Common myeloid progenitor, CD34-positive (primary cell): ENCODE results near the gene LMAN1.

Experiments
- CTCF ChIA-PET: fragments of 350-600 bp; sonication (Branson Sonifier 250); formaldehyde crosslinking; loops from one replicate; lab custom pipeline; 2021; ENCODE audit warnings: antibody characterized with exemption; lab: Charles Lee
- POLR2A ChIA-PET: fragments of 350-600 bp; sonication (Branson Sonifier 250); formaldehyde crosslinking; loops from one replicate; lab custom pipeline; 2021; ENCODE audit warnings: antibody characterized with exemption; lab: Charles Lee
- DNase-seq, 3 donors: peaks; one replicate each; pipeline versions ENCODE4 v3.0.0 to v3.0.0-alpha.2; 2013
- H3K27ac ChIP-seq, 2 experiments: 1 replicate in 1 of 2; 2 replicates in 1 of 2; pipeline ENCODE4 v1.7.0; 2013; ENCODE audit warnings: inconsistent platforms in 2 of 2, low read length in 2 of 2, mild to moderate bottlenecking in 2 of 2, low read depth in 1 of 2, moderate library complexity in 1 of 2; ENCODE audit not compliant: severe bottlenecking in 2 of 2, insufficient read depth in 1 of 2, poor library complexity in 1 of 2
- H3K27me3 ChIP-seq, 5 experiments: replicated peaks in 2 of 5; 1 replicate in 3 of 5; 2 replicates in 2 of 5; pipeline versions ENCODE4 v1.6.1 to v1.7.0; 2013; ENCODE audit warnings: low read length in 4 of 5, mild to moderate bottlenecking in 2 of 5, moderate library complexity in 2 of 5, inconsistent platforms in 1 of 5; ENCODE audit not compliant: insufficient read depth in 5 of 5, control insufficient read depth in 4 of 5
- H3K36me3 ChIP-seq, 4 experiments: 1 replicate in 2 of 4; 2 replicates in 2 of 4; pipeline versions ENCODE4 v1.6.1 to v1.7.0; 2013; ENCODE audit warnings: low read length in 3 of 4, control low read depth in 1 of 4, mild to moderate bottlenecking in 1 of 4; ENCODE audit not compliant: control insufficient read depth in 4 of 4, insufficient read depth in 4 of 4
- H3K4me1 ChIP-seq, 4 experiments: 1 replicate in 3 of 4; 2 replicates in 1 of 4; pipeline versions ENCODE4 v1.6.1 to v1.7.1; 2013; ENCODE audit warnings: low read length in 3 of 4, mild to moderate bottlenecking in 3 of 4, control low read depth in 1 of 4, inconsistent platforms in 1 of 4, moderate library complexity in 1 of 4; ENCODE audit not compliant: control insufficient read depth in 4 of 4, insufficient read depth in 4 of 4; ENCODE audit errors: control extremely low read depth in 1 of 4
- H3K4me3 ChIP-seq, 7 experiments: 1 replicate in 4 of 7; 2 replicates in 3 of 7; pipeline versions ENCODE4 v1.5.1 to v1.7.0; 2013; ENCODE audit warnings: mild to moderate bottlenecking in 7 of 7, low read length in 6 of 7, moderate library complexity in 6 of 7, inconsistent platforms in 2 of 7, low read depth in 2 of 7, control low read depth in 1 of 7; ENCODE audit not compliant: insufficient read depth in 4 of 7, control insufficient read depth in 1 of 7; ENCODE audit errors: extremely low read depth in 1 of 7
- H3K9me3 ChIP-seq, 5 experiments: 1 replicate in 4 of 5; 2 replicates in 1 of 5; pipeline versions ENCODE4 v1.6.1 to v1.7.1; 2013; ENCODE audit warnings: low read length in 4 of 5, mild to moderate bottlenecking in 2 of 5, inconsistent platforms in 1 of 5, low read depth in 1 of 5, moderate library complexity in 1 of 5; ENCODE audit not compliant: control insufficient read depth in 4 of 5, insufficient read depth in 2 of 5; ENCODE audit errors: control extremely low read depth in 1 of 5
- WGBS: methylation state at CpG from one replicate; pipeline ENCODE4 v1.1.5; 2013; ENCODE audit not compliant: insufficient coverage; 5-methylcytosine and 5-hydroxymethylcytosine counted together

LMAN1 gene

DNA sequence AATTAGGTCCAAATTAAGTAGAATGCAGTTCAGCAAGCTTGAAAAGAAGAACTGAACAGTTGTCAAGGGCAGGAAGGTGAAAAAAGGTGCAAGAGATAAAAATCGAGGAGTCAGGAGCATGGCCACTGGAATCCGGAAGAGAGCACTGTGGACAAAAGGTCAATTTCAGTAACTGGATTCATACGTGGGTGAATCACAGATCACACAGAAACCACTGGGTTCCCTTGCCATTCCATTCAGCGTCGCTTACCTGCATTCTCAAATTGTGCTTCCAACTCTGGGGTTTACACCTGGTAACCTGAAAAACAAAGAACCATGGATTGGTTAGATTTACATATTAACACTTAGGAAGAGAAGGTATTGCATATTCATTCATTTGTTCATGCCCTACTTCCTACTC lies 21.6 kb upstream of the LMAN1 start:
- H3K9me3 ChIP-seq, result no peaks in the 10 kb centered on the region
- ChIA-PET CTCF (no interaction called here), POLR2A (no interaction called here)
- DNase-seq, result no peak
- H3K27ac ChIP-seq, result no peak overlapping the region
- no peaks in the 10 kb centered on the region for H3K36me3 ChIP-seq
- peaks cover 0 to 12% (median 3%) of the 10 kb centered on the region in 5 experiments for H3K27me3 ChIP-seq
- H3K4me3 ChIP-seq, result no peak overlapping the region
- no peaks in the 10 kb centered on the region for H3K4me1 ChIP-seq
- 87% methylated on average over 5 of the region's 5 CpGs for WGBS

DNA sequence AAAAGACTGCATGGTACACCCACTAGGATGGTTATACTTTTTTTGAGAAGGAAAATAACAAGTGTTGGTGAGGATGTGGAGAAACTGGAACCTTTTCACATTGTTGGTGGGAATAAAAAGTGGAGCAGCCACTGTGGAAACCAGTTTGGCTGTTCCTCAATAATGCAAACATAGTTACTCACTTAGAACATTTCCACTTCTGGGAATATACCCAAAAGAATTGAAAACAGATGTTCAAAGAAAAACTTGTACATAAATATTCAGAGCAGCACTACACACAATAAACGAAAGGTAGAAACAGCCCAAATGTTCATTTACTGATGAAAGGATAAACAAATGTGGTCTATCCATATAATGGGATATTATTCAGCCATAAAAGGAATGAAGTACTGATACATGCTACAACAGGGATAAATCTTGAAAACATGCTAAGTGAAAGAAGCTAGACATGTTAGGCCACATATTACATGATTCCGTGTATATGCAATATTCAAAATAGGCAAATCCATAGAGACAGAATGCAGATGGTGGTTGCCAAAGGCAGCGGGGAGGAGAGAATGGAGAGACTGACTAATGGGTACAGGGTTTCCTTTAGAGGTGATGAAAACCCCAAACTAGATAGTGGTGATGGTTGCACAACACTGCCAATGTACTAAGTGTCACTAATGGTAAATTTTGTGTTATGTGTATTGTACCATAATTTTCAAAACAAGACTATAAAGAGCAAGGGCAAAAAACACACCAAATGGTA lies 20.9 kb upstream of the LMAN1 start:
- 100% methylated on average over 2 of the region's 3 CpGs for WGBS
- POLR2A ChIA-PET, result no interaction called here
- Histone ChIP-seq H3K9me3 (no peaks in the 10 kb centered on the region), H3K27me3 (peaks cover 0 to 12% (median 3%) of the 10 kb centered on the region in 5 experiments), H3K4me3 (no peak overlapping the region), H3K4me1 (no peaks in the 10 kb centered on the region), H3K36me3 (no peaks in the 10 kb centered on the region), H3K27ac (no peak overlapping the region)
- no peak for DNase-seq
- CTCF ChIA-PET, result no interaction called here

DNA sequence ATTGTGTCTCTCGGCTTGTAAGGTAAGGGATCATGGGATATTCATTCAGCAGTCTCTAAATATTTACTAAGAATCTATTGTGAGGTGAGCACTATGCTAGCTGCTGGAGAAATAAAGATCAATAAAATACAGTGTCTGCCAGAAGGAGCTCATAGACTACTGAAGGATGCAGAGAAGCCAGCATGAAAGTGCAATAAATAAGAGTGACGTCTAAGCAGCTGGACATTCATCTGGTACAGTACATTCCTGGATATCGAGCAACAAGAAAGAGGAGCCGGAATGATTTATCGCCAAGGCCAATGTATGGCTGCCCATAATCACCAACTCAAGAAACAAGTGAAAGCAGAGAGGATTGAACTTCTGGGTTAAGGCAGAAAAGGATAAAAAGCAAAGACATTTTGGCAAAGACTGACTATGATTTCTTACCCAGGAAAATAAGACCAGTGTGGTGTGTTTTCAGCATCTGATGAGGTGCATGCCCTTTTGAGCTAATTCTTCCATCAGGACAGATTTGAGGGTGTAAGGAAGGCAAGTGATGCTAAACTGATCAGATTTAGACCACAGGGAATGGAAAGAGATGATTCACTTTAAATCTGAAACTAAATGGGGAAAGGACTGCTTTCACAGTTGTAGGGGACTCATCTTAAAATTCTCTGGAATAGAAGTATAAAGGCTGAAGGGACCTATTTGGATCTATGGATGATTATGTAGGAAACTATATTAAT lies 18.7 kb upstream of the LMAN1 start:
- Histone ChIP-seq H3K27me3 (peaks cover 0 to 12% (median 3%) of the 10 kb centered on the region in 5 experiments), H3K4me3 (no peak overlapping the region), H3K9me3 (no peaks in the 10 kb centered on the region), H3K27ac (no peak overlapping the region), H3K4me1 (no peaks in the 10 kb centered on the region), H3K36me3 (no peaks in the 10 kb centered on the region)
- 72% methylated on average over 4 of the region's 5 CpGs for WGBS
- ChIA-PET POLR2A (no interaction called here), CTCF (interaction anchor here (0.6 to 1.0 kb wide), 2 partner anchors 69 to 461 kb away, joined by 3 read pairs; no protein-coding TSS in a partner anchor)
- DNase-seq, result no peak

DNA sequence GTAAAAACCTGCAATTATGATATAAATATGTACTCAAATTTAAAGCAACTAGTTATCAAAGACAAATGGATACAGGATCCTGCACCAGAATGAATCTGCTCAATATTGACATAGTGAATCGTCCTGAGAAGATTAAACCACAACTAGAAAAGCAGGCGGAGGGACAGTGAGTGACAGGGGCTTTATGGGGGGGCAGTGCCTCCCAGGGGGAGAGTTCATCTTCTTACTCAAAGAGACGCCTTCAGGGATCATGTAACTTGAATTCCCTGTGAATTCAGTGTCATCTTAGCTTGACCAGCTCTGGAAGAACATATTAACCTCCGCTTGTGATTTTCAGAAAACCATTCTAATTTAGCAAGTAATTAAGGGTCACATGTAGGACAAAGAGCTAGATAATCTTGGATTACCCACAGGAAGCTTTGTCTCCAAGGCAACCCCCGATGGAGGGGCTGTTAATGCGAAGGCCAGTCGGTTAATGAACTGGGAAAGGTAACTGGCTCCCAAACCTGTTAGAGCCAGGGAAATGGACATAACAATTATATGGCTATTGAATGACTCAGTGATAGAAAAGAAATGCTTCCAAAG lies 17.4 kb upstream of the LMAN1 start:
- peaks cover 0 to 12% (median 3%) of the 10 kb centered on the region in 5 experiments for H3K27me3 ChIP-seq
- no peak overlapping the region for H3K4me3 ChIP-seq
- H3K4me1 ChIP-seq, result no peaks in the 10 kb centered on the region
- no peaks in the 10 kb centered on the region for H3K36me3 ChIP-seq
- POLR2A ChIA-PET, result no interaction called here
- no peak overlapping the region for H3K27ac ChIP-seq
- CTCF ChIA-PET, result no interaction called here
- no peak for DNase-seq
- H3K9me3 ChIP-seq, result no peaks in the 10 kb centered on the region
- WGBS, result 79% methylated on average over 5 of the region's 7 CpGs

DNA sequence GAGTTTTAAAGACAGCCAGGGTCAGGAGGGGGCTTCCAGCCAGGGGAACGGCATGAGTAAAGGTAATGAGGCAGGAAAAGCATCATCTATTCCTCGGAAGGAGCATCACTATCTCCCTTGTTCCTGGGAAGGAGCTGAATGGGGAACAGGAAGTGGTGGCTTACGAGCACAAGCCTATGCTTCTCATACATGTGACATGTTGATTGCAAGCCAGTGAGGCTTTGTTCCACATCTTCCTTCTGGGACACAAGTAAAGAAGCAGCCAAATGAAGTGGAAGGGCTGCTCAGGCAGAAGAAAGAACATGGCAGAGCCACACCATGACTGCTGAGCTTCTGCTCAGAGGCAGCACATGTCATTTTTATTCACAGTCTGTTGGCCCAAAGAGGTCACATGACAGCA lies 15.1 kb upstream of the LMAN1 start:
- CTCF ChIA-PET, result interaction anchor here (0.7 to 2.1 kb wide), 2 partner anchors 28 to 127 kb away, joined by 3 to 5 read pairs; no protein-coding TSS in a partner anchor

DNA sequence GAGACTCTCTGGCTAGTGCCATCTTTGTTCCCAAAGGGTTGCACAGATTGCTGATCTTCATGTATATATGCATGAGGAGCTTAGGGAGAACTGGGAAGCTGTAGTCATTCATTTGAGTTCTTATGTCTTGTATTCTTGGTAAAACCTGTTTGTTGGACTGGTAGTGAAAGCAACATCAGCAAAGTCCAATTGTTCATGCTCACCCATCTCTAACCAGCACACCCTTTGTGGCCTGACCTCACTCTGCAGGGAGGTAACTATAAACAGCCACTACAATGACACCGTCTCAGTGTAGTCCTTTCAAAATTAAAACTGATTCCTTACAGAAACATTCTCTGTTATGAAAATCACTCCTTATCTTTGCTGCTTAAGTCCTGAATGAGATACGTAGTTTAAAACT lies 13.9 kb upstream of the LMAN1 start:
- Histone ChIP-seq H3K4me3 (no peak overlapping the region), H3K4me1 (no peaks in the 10 kb centered on the region), H3K27me3 (peaks cover 0 to 4% (median 2%) of the 10 kb centered on the region in 5 experiments), H3K9me3 (peaks cover 0 to 2% (median 0%) of the 10 kb centered on the region in 5 experiments), H3K27ac (no peak overlapping the region), H3K36me3 (no peaks in the 10 kb centered on the region)
- CTCF ChIA-PET, result interaction anchor here (0.9 kb wide), 1 partner anchor 9 kb away, joined by 3 read pairs; no protein-coding TSS in a partner anchor
- DNase-seq, result no peak
- POLR2A ChIA-PET, result no interaction called here
- 93% methylated on average over 2 of the region's 2 CpGs for WGBS

More for the DNA sequence above, 15.1 kb upstream of the LMAN1 start:
- Histone ChIP-seq H3K4me3 (no peak overlapping the region), H3K9me3 (peaks cover 0 to 2% (median 0%) of the 10 kb centered on the region in 5 experiments), H3K36me3 (no peaks in the 10 kb centered on the region), H3K27me3 (peaks cover 0 to 6% (median 3%) of the 10 kb centered on the region in 5 experiments), H3K4me1 (no peaks in the 10 kb centered on the region), H3K27ac (no peak overlapping the region)
- 7% methylated on average over 3 of the region's 3 CpGs for WGBS
- POLR2A ChIA-PET, result no interaction called here
- DNase-seq, result peak in 1 of 3 donors; percentile 13
